H9 (cell line): Measurements from ENCODE around the gene AK9. TPM values are rescaled to one million over a fixed set of nuclear protein-coding genes. Genes with fewer than 3 reads are reported as not detected.

ENCODE experiments used
- DNase-seq: peaks from one replicate; pipeline ENCODE4 v3.0.0-alpha.2; 2017
- H2AFZ ChIP-seq: one replicate; pipeline ENCODE4 v1.6.1; 2013; ENCODE audit warnings: mild to moderate bottlenecking, low read length, control low read depth, moderate library complexity
- H2AK5ac ChIP-seq: 2 replicates; pipeline ENCODE4 v1.6.1; 2013; ENCODE audit warnings: low read length, control low read depth, mixed read lengths; ENCODE audit not compliant: insufficient read length
- H2BK120ac ChIP-seq: one replicate; pipeline ENCODE4 v1.6.1; 2013; ENCODE audit warnings: low read depth, mild to moderate bottlenecking, low read length, control low read depth, inconsistent platforms; ENCODE audit not compliant: poor library complexity, severe bottlenecking
- H2BK12ac ChIP-seq: 2 replicates; pipeline ENCODE4 v1.6.1; 2013; ENCODE audit warnings: low read length, control low read depth, mixed read lengths, low read depth; ENCODE audit not compliant: insufficient read length
- H2BK15ac ChIP-seq: 2 replicates; pipeline ENCODE4 v1.6.1; 2013; ENCODE audit warnings: low read depth, low read length, control low read depth
- H2BK20ac ChIP-seq: one replicate; pipeline ENCODE4 v1.6.1; 2013; ENCODE audit warnings: low read depth, mild to moderate bottlenecking, low read length, control low read depth, inconsistent platforms; ENCODE audit not compliant: poor library complexity, severe bottlenecking
- H2BK5ac ChIP-seq: 2 replicates; pipeline ENCODE4 v1.6.1; 2013; ENCODE audit warnings: low read length, control low read depth, mixed read lengths; ENCODE audit not compliant: insufficient read length
- H3K14ac ChIP-seq: 2 replicates; pipeline ENCODE4 v1.6.1; 2013; ENCODE audit warnings: low read length, control low read depth; ENCODE audit not compliant: insufficient read depth
- H3K18ac ChIP-seq: 2 replicates; pipeline ENCODE4 v1.6.1; 2013; ENCODE audit warnings: low read depth, mild to moderate bottlenecking, mixed read lengths, low read length, control low read depth; ENCODE audit not compliant: insufficient read length
- H3K23ac ChIP-seq: 2 replicates; pipeline ENCODE4 v1.6.1; 2013; ENCODE audit warnings: low read length, control low read depth, mixed read lengths, low read depth; ENCODE audit not compliant: insufficient read length
- H3K23me2 ChIP-seq: 2 replicates; pipeline ENCODE4 v1.6.1; 2013; ENCODE audit warnings: low read depth, mild to moderate bottlenecking, mixed read lengths, low read length, control low read depth; ENCODE audit not compliant: insufficient read length, poor library complexity, severe bottlenecking
- H3K27ac ChIP-seq: 2 replicates; pipeline ENCODE4 v1.5.1; 2013; ENCODE audit warnings: low read length, control low read depth, mixed read lengths, low read depth; ENCODE audit not compliant: insufficient read length
- H3K27me3 ChIP-seq: 2 replicates; pipeline ENCODE4 v1.6.1; 2013; ENCODE audit warnings: low read length, control low read depth, inconsistent platforms; ENCODE audit not compliant: insufficient read depth
- H3K4ac ChIP-seq: 2 replicates; pipeline ENCODE4 v1.6.1; 2013; ENCODE audit warnings: low read depth, mild to moderate bottlenecking, control low read depth, inconsistent platforms, low read length, moderate library complexity
- H3K4me1 ChIP-seq: 2 replicates; pipeline ENCODE4 v1.6.1; 2013; ENCODE audit warnings: low read length, control low read depth, inconsistent platforms; ENCODE audit not compliant: insufficient read depth
- H3K4me2 ChIP-seq: 2 replicates; pipeline ENCODE4 v1.6.1; 2013; ENCODE audit warnings: low read length, control low read depth, mixed read lengths; ENCODE audit not compliant: insufficient read length, insufficient read depth
- H3K56ac ChIP-seq: 2 replicates; pipeline ENCODE4 v1.6.1; 2013; ENCODE audit warnings: low read depth, mild to moderate bottlenecking, mixed read lengths, low read length, control low read depth; ENCODE audit not compliant: insufficient read length
- H3K79me1 ChIP-seq: 2 replicates; pipeline ENCODE4 v1.6.1; 2013; ENCODE audit warnings: low read depth, mild to moderate bottlenecking, moderate library complexity, low read length, control low read depth, inconsistent platforms; ENCODE audit not compliant: insufficient read depth, poor library complexity, severe bottlenecking
- H3K79me2 ChIP-seq: 2 replicates; pipeline ENCODE4 v1.6.1; 2013; ENCODE audit warnings: low read length, control low read depth, inconsistent platforms; ENCODE audit not compliant: insufficient read depth
- H3K9ac ChIP-seq: 2 replicates; pipeline ENCODE4 v1.6.1; 2013; ENCODE audit warnings: low read length, control low read depth, mixed read lengths; ENCODE audit not compliant: insufficient read length; ENCODE audit errors: extremely low read depth
- H3K9me3 ChIP-seq: one replicate; pipeline ENCODE4 v1.6.1; 2013; ENCODE audit warnings: low read depth, low read length, inconsistent platforms; ENCODE audit not compliant: control insufficient read depth
- H3T11ph ChIP-seq: one replicate; pipeline ENCODE4 v1.6.1; 2013; ENCODE audit warnings: mild to moderate bottlenecking, low read length, control low read depth, inconsistent platforms
- H4K20me1 ChIP-seq: one replicate; pipeline ENCODE4 v1.6.1; 2013; ENCODE audit not compliant: control insufficient read depth, insufficient read length, insufficient read depth
- H4K5ac ChIP-seq: 2 replicates; pipeline ENCODE4 v1.6.1; 2013; ENCODE audit warnings: low read depth, mild to moderate bottlenecking, mixed read lengths, low read length, control low read depth; ENCODE audit not compliant: insufficient read length
- H4K8ac ChIP-seq: replicated peaks from 2 replicates; pipeline ENCODE4 v1.6.1; 2013; ENCODE audit warnings: low read length, control low read depth, mixed read lengths, low read depth; ENCODE audit not compliant: insufficient read length
- H4K91ac ChIP-seq: 2 replicates; pipeline ENCODE4 v1.6.1; 2013; ENCODE audit warnings: low read depth, mild to moderate bottlenecking, moderate library complexity, mixed read lengths, low read length, control low read depth; ENCODE audit not compliant: insufficient read length
- H3K27ac Mint-ChIP-seq, 3 experiments: 2 replicates in 2 of 3; 3 replicates in 1 of 3; pipeline ENCODE4 v1.8.0; 2020 to 2021; ENCODE audit warnings: mixed read lengths in 3 of 3, mild to moderate bottlenecking in 1 of 3, moderate library complexity in 1 of 3
- H3K27me3 Mint-ChIP-seq: 2 replicates; pipeline ENCODE4 v1.8.0; 2021; ENCODE audit warnings: low read depth, mild to moderate bottlenecking, moderate library complexity, mixed read lengths
- H3K36me3 Mint-ChIP-seq, 3 experiments: 2 replicates in 2 of 3; 3 replicates in 1 of 3; pipeline ENCODE4 v1.8.0; 2020 to 2021; ENCODE audit warnings: low read depth in 3 of 3, mixed read lengths in 3 of 3; ENCODE audit not compliant: insufficient read depth in 1 of 3
- H3K4me1 Mint-ChIP-seq, 2 experiments: 2 replicates each; pipeline ENCODE4 v1.8.0; 2020; ENCODE audit warnings: mixed read lengths in 2 of 2
- H3K4me3 Mint-ChIP-seq, 2 experiments: 2 replicates in 1 of 2; 3 replicates in 1 of 2; pipeline ENCODE4 v1.8.0; 2020 to 2021; ENCODE audit warnings: mild to moderate bottlenecking in 2 of 2, mixed read lengths in 2 of 2, moderate library complexity in 1 of 2
- H3K9me3 Mint-ChIP-seq, 2 experiments: 2 replicates in 1 of 2; 3 replicates in 1 of 2; pipeline ENCODE4 v1.8.0; 2020; ENCODE audit warnings: mild to moderate bottlenecking in 2 of 2, mixed read lengths in 2 of 2, moderate library complexity in 1 of 2
- WGBS: extraction: QIAGEN DNeasy Blood & Tissue Kit; methylation state at CpG from one replicate; pipeline ENCODE4 v1.1.7; 2013; ENCODE audit warnings: missing lambda C conversion rate, low lambda C conversion rate, mixed read lengths; ENCODE audit not compliant: insufficient read length; ENCODE audit errors: extremely low coverage; 5-methylcytosine and 5-hydroxymethylcytosine counted together
- total RNA-seq: library from RNA; stranded (reverse); gene quantifications from 2 replicates; pipeline ENCODE4 v1.2.1, GENCODE V29; 2021
- TF ChIP-seq, protein P1 (sequence below): fragments of 200-600 bp; sonication (generic); conservative IDR thresholded peaks from 3 replicates; pipeline ENCODE4 v1.8.0; 2021; ENCODE audit warnings: antibody characterized with exemption, mild to moderate bottlenecking

Gene AK9
- total RNA-seq, 1 experiment from 2014 or later: 2.3 TPM

GRCh38 chr6:109715616-109716015, 24.6 kb upstream of the AK9 start:
- Histone ChIP-seq H3K9me3 (no peaks in the 10 kb centered on the region), H4K91ac (no peak overlapping the region), H4K20me1 (no peaks in the 10 kb centered on the region), H3K79me1 (no peaks in the 10 kb centered on the region), H4K8ac (no peak overlapping the region), H2BK5ac (no peak overlapping the region), H2BK120ac (no peak overlapping the region), H2BK12ac (no peak overlapping the region), H3K4me1 (no peaks in the 10 kb centered on the region), H3K23me2 (no peaks in the 10 kb centered on the region), H2BK20ac (no peak overlapping the region), H3K27me3 (no peaks in the 10 kb centered on the region), H3K18ac (no peak overlapping the region), H2BK15ac (no peak overlapping the region), H2AK5ac (no peak overlapping the region), H3K4me2 (no peak overlapping the region), H3T11ph (no peak overlapping the region), H3K79me2 (no peaks in the 10 kb centered on the region), H2AFZ (no peak overlapping the region), H3K4ac (no peak overlapping the region), H3K14ac (no peak overlapping the region), H4K5ac (no peak overlapping the region), H3K9ac (no peak overlapping the region), H3K56ac (no peak overlapping the region), H3K23ac (no peak overlapping the region), H3K27ac (no peak overlapping the region)
- Mint-ChIP-seq H3K36me3 (peaks cover 0 to 13% (median 12%) of the 10 kb centered on the region in 3 experiments; a peak in 4 of 7 replicates), H3K27me3 (no peaks in the 10 kb centered on the region), H3K27ac (no peak overlapping the region), H3K4me3 (no peak overlapping the region), H3K4me1 (peaks cover 8 to 9% of the 10 kb centered on the region in 2 experiments; a peak in 3 of 4 replicates), H3K9me3 (peaks cover 0 to under 1% of the 10 kb centered on the region in 2 experiments; a peak in 1 of 5 replicates)
- TF ChIP-seq, protein P1, sequence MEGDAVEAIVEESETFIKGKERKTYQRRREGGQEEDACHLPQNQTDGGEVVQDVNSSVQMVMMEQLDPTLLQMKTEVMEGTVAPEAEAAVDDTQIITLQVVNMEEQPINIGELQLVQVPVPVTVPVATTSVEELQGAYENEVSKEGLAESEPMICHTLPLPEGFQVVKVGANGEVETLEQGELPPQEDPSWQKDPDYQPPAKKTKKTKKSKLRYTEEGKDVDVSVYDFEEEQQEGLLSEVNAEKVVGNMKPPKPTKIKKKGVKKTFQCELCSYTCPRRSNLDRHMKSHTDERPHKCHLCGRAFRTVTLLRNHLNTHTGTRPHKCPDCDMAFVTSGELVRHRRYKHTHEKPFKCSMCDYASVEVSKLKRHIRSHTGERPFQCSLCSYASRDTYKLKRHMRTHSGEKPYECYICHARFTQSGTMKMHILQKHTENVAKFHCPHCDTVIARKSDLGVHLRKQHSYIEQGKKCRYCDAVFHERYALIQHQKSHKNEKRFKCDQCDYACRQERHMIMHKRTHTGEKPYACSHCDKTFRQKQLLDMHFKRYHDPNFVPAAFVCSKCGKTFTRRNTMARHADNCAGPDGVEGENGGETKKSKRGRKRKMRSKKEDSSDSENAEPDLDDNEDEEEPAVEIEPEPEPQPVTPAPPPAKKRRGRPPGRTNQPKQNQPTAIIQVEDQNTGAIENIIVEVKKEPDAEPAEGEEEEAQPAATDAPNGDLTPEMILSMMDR: no peak
- WGBS: no CpG with 5 or more reads among the region's 2 CpGs
- no peak for DNase-seq
